ENCODE data around the gene CDX2.

The CDX2 gene

DNA sequence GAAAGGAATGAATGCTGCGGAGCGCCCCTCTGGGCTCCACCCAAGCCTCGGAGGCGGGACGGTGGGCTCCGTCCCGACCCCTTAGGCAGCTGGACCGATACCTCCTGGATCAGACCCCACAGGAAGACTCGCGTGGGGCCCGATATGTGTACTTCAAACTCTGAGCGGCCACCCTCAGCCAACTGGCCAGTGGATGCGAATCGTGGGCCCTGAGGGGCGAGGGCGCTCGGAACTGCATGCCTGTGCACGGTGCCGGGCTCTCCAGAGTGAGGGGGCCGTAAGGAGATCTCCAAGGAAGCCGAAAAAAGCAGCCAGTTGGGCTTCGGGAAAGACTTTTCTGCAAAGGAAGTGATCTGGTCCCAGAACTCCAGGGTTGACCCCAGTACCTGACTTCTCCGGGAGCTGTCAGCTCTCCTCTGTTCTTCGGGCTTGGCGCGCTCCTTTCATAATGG lies 40.7 kb downstream of the CDX2 start:
- no peak for DNase-seq (ENCODE audit: low read depth)

DNA sequence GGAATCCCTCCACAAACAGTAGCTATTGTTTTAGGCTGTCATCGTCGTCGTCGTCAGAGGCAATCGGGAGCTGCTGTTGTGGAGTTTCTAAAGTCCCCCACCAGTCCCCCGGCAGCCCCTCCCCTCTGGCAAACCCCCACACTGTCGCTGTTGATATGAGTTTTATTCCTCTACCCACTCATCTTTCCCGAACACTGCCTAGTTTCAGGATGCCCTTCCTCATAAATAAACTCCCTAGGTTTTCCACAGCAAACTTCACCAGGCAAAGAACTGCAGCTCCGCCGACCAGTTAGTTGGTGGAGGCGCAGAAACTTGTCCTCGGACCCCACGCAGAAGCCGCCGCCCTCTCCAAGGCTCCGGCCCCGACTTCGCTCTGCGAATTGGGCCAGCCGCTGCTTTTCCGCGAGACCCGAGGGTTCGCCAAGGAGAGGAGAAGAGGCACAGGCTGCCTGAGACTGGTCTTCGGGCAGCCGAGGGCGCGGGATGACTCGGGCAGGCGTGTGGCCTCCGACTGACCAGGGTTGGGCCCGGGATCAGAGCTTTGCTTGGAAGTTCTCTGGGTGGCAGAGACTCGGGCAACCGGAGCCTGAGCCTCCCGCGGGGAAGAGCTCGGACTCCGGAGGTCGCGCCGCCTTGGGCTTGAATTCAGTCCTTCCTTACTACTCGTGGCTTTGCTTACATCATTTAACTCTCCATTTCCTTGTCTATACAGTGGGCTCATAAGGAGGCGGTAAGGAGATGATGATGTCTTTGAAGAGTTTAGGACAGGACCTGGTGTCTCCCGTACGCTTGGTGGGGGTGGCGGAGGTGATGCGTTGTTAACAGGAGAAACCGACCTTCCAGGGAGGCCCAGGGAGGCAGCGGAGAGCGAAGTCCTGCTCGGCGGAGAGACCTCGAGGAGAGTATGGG lies 41.4 kb downstream of the CDX2 start:
- DNase-seq (ENCODE audit: low read depth) = no peak

DNA sequence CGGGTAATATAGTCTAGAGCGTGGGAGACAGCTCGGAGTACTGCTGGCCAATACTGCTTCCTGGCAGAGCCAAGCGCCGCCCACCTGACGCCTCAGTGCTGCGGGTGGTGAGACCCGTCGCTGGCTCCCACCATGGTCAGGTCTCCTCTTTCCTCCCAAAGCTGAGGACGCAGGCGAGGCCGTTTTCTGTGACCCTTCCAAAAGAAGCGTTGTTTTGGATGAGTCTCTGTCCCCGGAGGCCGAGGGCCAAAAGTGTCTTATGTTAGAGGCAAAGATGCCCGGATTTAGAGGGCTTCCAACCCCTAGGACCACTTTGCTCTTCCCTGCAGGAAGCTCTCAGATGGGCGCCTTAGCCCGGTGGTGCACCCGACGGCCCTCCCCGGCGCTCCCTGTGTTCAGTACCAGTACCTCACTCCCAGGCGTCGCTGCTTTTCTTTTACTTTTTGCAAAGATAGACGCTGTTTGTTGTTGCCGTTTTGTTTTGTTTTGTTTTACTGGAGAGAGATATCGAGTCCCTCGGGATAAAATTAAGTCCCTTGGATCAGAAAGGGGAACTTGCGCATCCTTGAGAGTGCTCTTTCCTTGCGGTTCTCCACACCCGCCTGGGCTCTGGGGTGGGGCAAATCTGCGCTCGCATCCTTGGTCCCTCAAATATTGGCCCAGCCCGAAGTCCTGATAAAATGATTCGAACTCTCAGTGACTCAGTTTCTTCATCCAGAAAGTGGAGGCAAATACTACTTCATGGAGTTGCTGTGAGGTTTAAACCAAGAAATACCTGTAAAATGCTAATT lies 42.3 kb downstream of the CDX2 start:
- no peak for DNase-seq (ENCODE audit: low read depth)

DNA sequence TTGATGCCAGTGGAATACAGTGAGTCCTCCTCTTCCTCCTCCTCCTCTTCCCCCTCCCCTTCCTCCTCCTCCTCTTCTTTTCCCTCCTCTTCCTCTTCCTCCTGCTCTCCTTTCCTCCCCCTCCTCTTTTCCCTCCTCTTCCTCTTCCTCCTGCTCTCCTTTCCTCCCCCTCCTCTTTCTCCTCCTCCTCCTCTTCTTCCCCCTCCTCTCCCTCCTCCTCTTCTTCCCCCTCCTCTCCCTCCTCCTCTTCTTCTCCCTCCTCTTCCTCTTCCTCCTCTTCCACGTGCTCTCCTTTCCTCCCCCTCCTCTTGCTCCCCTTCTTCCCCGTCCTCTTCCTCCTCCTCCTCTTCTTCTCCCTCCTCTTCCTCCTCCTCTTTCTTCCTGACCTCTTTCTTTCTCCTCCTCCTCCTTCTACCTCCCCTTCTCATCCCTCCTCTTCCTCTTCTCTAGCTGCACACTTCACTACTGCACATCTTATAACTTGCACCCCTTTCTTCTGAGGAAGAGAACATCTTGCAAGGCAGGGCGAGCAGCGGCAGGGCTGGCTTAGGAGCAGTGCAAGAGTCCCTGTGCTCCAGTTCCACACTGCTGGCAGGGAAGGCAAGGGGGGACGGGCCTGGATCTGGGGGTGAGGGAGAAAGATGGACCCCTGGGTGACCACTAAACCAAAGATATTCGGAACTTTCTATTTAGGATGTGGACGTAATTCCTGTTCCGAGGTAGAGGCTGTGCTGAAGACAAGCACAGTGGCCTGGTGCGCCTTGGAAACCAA lies 43.7 kb downstream of the CDX2 start:
- no peak for DNase-seq (ENCODE audit: low read depth)

DNA sequence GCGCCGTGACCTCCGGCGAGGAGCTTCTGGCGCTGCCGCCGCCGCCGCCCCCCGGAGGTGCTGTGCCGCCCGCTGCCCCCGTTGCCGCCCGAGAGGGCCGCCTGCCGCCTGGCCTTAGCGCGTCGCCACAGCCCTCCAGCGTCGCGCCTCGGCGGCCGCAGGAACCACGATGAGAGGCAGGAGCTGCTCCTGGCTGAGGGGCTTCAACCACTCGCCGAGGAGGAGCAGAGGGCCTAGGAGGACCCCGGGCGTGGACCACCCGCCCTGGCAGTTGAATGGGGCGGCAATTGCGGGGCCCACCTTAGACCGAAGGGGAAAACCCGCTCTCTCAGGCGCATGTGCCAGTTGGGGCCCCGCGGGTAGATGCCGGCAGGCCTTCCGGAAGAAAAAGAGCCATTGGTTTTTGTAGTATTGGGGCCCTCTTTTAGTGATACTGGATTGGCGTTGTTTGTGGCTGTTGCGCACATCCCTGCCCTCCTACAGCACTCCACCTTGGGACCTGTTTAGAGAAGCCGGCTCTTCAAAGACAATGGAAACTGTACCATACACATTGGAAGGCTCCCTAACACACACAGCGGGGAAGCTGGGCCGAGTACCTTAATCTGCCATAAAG lies 44.5 kb downstream of the CDX2 start:
- DNase-seq (ENCODE audit: low read depth) = no peak

DNA sequence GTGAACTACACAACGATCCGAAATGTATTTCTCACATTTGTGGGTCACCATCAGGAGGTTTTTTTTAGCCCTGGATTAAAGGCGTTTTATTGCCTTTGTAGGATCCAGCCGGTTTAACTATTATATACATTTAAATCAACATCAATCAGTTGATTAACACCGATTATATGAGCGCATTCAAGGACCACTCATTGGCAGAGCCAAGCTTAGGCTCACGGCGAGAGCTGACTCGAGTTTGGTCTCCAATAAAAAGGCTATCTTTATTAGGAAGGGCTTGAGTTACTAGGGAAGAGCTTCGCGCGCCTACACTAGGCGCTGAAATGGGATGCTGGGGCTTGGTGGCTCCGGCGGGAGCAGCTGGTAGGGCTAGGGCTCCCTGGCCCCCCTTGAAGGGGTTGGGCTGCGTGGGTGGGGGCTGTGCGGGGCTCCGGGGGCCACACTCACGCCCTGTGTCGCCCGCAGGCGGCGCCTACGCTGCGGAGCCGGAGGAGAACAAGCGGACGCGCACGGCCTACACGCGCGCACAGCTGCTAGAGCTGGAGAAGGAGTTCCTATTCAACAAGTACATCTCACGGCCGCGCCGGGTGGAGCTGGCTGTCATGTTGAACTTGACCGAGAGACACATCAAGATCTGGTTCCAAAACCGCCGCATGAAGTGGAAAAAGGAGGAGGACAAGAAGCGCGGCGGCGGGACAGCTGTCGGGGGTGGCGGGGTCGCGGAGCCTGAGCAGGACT lies 45.2 kb downstream of the CDX2 start:
- no peak for DNase-seq (ENCODE audit: low read depth)

DNA sequence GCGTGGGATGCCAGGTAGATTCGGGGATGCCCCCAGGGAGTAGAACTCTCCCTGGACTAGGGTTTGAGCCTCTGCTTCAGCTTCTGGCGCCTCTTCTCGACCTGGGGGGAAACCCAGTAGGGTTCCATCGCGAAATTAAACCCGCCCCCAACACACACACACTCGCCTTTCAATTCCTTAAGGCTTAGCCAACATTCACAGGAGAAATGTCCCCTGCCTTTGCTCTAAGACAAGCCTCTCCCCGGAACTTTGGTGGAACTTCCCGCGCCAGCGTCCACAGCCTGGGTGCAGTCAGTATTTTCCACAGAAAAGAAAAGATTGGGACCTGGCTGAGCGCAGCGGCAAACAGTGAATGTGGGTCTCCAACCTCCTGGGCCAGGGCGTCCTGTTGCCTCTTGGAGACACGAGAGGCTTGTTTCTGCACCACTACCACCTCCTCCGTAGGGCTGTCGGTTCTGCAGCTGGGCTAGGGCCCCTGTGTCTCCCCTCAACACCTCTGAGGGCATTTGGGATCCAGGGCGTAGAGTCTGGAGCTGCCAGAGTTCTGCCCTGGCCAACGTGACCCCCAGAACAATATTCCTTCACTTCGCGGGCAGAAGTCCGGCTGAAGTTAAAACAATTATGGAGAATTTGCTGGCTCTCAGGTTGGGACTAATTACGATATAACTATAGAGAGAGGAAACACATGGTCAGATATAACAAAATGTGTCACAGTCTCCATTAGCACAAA lies 46.1 kb downstream of the CDX2 start:
- no peak for DNase-seq (ENCODE audit: low read depth)

DNA sequence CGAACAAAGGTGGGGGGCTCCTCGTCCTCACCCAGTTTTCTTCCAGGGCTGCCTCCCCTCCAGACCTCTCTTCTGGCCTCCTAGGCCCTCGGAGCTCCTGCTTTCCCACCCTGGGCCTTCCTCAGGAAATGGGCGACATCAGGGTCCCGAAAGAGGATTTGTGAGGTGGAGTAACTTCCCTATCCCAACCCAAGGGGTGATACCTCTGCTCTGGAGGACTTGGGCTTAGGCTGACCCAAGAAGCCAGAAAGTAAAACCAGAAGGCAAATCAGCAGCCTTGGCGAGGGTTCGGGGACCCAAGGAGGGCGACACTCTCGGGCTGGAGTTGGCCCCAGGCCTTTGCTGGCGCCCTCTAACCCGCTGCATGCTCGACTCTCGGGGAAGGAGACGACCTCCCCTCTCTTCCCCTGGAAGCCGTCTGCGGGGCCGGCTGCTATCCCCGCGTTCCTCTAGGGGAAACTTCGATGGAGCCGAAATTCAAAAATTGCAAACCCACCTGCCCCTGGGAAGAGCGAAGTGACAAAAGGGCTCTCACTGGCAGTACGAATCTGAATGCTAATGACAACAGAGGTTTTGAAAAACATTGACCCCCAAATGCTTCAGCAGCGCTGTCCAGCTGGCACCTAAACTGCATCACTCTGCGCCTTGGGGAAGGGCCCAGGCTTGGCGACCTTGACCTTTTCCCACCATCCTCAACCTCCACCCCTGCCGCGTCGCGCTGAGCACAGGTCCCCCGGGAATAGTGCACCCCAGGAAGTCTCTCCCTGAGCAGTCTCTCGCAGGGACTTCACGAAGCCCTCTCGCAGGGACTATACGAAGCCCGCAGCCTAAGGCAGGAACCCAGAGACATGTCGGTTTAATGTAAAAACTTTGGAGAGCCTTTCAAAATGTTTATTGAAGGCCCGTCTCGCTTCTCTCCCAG lies 46.9 kb downstream of the CDX2 start:
- no peak for DNase-seq (ENCODE audit: low read depth)

DNA sequence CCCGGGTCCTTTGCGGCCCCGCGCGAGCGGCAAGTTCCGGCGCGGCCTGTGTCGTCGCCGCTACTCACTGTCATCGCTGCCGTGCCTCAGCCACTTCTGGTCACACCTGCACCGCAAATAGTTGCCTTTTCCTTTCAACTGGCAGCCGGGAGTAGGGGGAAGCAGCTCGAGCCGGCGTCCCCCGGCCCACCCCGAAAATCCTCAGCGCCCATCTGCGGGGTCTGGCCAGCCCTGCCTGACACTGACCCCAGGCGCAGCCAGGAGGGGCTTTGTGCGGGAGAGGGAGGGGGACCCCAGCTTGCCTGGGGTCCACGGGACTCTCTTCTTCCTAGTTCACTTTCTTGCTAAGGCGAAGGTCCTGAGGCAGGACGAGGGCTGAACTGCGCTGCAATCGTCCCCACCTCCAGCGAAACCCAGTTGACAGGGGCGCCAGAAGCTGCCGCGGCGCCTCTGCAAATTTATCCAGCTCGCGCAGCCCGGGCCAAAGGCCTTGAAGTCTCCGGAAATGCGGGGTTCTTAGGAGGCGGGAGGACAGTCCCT lies 47.6 kb downstream of the CDX2 start:
- DNase-seq (ENCODE audit: low read depth) = no peak

DNA sequence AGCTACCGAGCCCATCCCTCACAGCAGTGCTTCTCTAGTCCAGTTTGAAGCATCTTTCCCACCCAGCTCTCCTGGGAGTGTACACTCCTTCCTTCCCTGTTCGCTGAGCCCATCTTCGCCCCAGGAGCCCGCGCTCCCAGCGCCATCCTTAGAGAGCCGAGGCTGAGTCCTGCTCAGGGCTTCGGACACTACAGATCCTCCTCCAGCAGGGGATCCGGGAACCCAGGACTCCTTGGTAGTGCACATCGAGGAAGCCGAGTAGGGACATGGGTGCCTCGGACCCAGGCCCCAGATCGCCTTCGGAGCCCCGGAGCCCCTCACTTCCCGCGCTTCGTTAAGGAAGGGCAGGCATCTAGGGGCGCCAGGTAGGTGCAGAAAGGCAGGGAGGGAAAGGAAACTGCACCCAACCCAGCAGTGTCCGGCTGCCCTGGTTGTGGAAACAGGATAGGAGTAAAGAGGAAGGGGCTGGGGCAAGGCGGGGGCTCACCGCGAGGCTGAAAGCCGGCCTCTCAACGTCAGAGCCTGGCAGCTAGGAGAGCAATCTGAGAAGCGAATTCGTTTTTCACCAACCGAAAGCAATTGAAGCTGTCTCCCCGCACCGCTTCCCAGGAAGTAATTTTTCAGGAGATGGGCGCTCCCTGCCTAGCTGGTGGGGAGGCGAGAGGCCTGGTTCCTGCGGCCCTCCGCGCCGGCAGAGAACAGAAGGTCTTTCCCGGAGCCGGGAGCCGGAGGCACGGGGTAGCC lies 48.3 kb downstream of the CDX2 start:
- DNase-seq (ENCODE audit: low read depth) = no peak

DNA sequence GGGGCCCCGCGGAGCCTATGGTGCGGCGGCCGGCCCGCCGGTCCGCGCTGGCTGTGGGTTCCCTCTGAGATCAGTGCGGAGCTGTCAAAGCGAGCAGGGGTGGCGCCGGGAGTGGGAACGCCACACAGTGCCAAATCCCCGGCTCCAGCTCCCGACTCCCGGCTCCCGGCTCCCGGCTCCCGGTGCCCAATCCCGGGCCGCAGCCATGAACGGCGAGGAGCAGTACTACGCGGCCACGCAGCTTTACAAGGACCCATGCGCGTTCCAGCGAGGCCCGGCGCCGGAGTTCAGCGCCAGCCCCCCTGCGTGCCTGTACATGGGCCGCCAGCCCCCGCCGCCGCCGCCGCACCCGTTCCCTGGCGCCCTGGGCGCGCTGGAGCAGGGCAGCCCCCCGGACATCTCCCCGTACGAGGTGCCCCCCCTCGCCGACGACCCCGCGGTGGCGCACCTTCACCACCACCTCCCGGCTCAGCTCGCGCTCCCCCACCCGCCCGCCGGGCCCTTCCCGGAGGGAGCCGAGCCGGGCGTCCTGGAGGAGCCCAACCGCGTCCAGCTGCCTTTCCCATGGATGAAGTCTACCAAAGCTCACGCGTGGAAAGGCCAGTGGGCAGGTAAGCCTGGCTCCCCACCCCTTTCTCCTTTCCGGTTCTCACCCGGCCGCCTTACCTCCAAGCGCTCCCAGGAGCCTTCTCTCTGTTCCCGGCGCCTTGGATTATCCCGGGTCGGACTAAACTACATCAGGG lies 49.0 kb downstream of the CDX2 start, which contains the start of gene PDX1:
Gene PDX1 (plus strand): TSS at position 67 of the 743 bp plus-strand sequence. CDS start 139 bp downstream, at position 206.
- DNase-seq (ENCODE audit: low read depth) = no peak

DNA sequence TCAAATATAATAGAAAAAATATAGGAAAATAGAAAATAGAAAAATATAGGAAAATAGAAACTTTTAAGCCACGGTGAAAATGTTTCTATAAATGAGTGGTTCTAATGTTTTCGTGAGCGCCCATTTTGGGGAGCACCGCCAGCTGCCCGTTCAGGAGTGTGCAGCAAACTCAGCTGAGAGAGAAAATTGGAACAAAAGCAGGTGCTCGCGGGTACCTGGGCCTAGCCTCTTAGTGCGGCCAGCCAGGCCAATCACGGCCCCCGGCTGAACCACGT lies 49.5 kb downstream of the CDX2 start:
- DNase-seq (ENCODE audit: low read depth) = no peak

DNA sequence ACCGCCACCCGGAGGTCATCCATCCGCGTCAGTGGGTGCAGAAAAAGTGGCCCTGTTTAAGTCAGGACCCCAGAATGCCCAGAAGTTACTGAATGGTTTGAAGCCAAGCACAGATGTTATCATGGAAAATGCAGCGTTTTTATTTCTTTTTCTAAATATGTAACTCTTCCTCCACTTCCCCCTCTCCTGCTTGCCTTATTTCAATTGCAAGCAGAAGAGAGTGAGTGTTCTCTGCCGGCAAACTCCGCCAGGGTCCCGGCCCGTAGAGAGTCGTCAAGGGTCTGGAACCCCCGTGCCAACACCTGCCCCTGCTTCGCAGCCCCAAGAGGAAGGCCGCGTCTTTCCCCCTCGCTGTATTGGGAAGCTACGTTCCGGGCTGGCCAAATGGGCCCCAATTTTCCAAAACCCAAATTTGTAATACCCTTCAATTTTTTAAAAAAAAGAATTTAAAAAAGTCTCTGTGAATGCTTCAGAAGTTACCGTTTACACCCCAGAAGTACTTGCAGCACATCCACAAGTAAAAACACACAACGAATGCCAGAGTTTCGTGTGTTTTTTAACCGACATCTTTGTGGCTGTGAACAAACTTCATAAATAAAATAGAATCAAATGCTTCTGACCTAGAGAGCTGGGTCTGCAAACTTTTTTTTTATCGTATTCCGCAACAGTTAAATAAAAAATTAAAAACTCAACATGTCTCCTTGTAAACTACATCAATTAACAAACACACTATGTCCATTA lies 50.0 kb downstream of the CDX2 start:
- DNase-seq (ENCODE audit: low read depth) = no peak

DNA sequence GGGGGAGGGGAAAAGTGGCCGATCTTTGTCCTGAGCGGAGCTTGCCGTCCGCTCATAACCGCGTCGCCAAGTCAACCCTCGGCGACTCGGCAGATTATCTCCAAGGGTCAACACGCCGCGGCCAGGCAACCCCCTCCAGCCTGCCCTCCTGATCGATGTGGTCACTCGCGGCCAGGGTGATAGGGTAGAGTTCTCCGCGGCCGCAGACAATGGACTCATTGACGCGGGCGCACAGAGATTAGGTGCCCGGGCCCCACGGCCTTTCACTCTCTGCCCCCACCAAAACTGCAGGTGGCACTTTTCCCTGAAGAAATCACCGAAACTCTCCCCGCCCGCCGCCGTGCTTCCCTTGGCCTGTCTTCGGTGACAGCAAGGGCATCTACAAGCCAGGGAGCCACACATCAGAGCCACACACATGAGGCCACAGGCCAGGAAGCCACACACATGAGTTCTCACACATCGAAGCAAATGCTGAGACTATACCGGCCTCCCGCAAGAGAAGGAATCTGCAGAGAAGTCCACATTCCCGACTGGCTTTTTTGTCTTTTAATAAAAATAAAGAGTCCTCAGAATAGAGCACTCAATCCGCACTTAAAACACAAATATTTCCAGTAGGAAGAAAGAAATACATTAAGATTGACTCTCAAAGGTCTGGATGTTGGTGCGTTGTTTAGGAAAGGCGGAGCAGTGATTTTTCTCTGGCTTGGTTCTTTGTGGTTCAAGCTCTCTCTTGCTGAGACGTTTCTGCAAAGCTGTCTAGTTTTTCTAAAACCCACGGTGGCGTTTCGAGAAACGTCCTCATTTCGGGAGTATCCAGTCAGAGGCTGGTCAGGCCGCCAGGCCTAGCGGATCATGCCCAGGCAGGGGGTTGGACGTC lies 50.8 kb downstream of the CDX2 start:
- no peak for DNase-seq (ENCODE audit: low read depth)

DNA sequence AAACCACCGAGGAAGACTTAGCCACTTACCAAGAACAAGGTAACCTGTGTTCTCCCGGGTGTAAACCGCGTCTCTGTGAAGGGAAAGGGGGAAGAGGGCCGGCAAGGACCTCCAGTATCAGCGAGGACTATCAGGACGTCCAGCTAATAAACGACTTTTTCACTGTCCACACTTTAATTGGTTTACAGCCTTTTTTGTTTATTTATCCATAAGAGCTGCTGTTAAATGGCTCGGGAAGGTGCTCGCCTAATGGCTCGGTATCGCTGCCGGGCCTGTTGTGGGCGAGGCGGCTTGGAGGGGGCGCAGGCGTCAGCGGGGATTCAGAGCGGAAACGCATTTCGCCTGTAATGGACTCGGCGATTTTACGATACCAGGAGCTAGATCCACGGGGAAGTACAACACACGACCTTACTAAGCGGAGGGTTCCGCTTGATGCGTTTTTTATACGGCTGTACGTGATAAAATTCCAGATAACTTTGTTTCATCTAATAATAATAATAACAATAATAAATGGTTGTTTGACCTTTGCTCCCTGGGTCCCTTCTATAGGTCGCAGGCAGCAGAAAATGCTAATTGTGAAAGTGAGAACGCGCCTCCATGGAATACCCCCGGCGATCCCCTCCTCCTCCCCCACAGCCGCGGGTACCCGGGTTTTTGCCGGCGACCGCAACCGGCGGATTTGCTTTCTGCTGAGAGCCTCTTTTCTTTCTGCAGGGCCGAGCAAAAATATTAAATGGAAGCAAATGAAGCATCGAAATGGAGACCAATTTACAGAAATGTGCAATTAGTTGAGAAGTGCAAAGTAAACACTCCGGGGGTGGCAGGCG lies 51.8 kb downstream of the CDX2 start:
- DNase-seq (ENCODE audit: low read depth) = no peak
